Ishikawa (cell line): ENCODE data around the gene BMPER.

ENCODE experiments used
- CEBPB ChIP-seq: IDR thresholded peaks from 2 replicates; pipeline ENCODE4 v1.6.1; 2012
- EGR1 ChIP-seq: IDR thresholded peaks from 2 replicates; pipeline ENCODE4 v1.6.1; 2012
- EP300 ChIP-seq: IDR thresholded peaks from 2 replicates; pipeline ENCODE4 v1.6.1; 2012; ENCODE audit warnings: borderline replicate concordance
- FOXM1 ChIP-seq: IDR thresholded peaks from 2 replicates; pipeline ENCODE4 v1.6.1; 2012; ENCODE audit warnings: low read depth, borderline replicate concordance
- MAX ChIP-seq: IDR thresholded peaks from 2 replicates; pipeline ENCODE4 v1.6.1; 2012
- TEAD4 ChIP-seq: IDR thresholded peaks from 2 replicates; pipeline ENCODE4 v1.6.1; 2012
- YY1 ChIP-seq: IDR thresholded peaks from 2 replicates; pipeline ENCODE4 v1.6.1; 2012; ENCODE audit warnings: low read depth
- ZBTB7A ChIP-seq: IDR thresholded peaks from 2 replicates; pipeline ENCODE4 v1.6.1; 2012; ENCODE audit warnings: low read depth

GRCh38 chr7:34041707-34042106, 136.4 kb downstream of the BMPER start:
- TF ChIP-seq YY1 (no peak), MAX (no peak), FOXM1 (no peak), TEAD4 (no peak), EGR1 (no peak), CEBPB (no peak), EP300 (no peak), ZBTB7A (no peak)
